Activated gamma-delta T cell treated with Interleukin-2 at 50 U/mL for 16 hours (primary cell): ENCODE results near the gene DOCK10.

Source experiments
- DNase-seq: peaks from one replicate; pipeline ENCODE4 v3.0.0-alpha.2; 2020

Gene DOCK10

GRCh38 chr2:224753743-224754540, 288.3 kb downstream of the DOCK10 start:
- no peak for DNase-seq

- no peak for DNase-seq
These were observed 290.1 kb downstream of the DOCK10 start for GRCh38 chr2:224751996-224752698.

GRCh38 chr2:224749136-224749535, 293.1 kb downstream of the DOCK10 start:
- DNase-seq, result no peak

- DNase-seq, result no peak
These were observed 294.5 kb downstream of the DOCK10 start for GRCh38 chr2:224747765-224748164.

- DNase-seq, result no peak
These were observed 306.0 kb downstream of the DOCK10 start for GRCh38 chr2:224736227-224736626.

- no peak for DNase-seq
These were observed 307.3 kb downstream of the DOCK10 start for GRCh38 chr2:224734949-224735348.

- no peak for DNase-seq
These were observed 310.6 kb downstream of the DOCK10 start for GRCh38 chr2:224731665-224732064.

GRCh38 chr2:224729435-224729834, 312.8 kb downstream of the DOCK10 start:
- DNase-seq, result no peak

GRCh38 chr2:224724331-224724730, 317.9 kb downstream of the DOCK10 start:
- no peak for DNase-seq

- no peak for DNase-seq
These were observed 318.6 kb downstream of the DOCK10 start for GRCh38 chr2:224723586-224724217.

- no peak for DNase-seq
These were observed 319.5 kb downstream of the DOCK10 start for GRCh38 chr2:224722770-224723169.

GRCh38 chr2:224722250-224722649, 320.0 kb downstream of the DOCK10 start:
- DNase-seq, result no peak

GRCh38 chr2:224716921-224717320, 325.3 kb downstream of the DOCK10 start:
- no peak for DNase-seq

GRCh38 chr2:224716201-224716600, 326.1 kb downstream of the DOCK10 start, which contains the start of gene CCDC195:
Gene CCDC195, minus strand, starts transcription at chr2:224716365. Its CDS starts 0 bp downstream, at chr2:224716365.
- no peak for DNase-seq
